ENCODE results near the gene AMDHD1.
A peak's percentile ranks its signal among the peaks of the same experiment; 100 is the strongest.

The AMDHD1 gene, protein sequence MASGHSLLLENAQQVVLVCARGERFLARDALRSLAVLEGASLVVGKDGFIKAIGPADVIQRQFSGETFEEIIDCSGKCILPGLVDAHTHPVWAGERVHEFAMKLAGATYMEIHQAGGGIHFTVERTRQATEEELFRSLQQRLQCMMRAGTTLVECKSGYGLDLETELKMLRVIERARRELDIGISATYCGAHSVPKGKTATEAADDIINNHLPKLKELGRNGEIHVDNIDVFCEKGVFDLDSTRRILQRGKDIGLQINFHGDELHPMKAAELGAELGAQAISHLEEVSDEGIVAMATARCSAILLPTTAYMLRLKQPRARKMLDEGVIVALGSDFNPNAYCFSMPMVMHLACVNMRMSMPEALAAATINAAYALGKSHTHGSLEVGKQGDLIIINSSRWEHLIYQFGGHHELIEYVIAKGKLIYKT

DNA sequence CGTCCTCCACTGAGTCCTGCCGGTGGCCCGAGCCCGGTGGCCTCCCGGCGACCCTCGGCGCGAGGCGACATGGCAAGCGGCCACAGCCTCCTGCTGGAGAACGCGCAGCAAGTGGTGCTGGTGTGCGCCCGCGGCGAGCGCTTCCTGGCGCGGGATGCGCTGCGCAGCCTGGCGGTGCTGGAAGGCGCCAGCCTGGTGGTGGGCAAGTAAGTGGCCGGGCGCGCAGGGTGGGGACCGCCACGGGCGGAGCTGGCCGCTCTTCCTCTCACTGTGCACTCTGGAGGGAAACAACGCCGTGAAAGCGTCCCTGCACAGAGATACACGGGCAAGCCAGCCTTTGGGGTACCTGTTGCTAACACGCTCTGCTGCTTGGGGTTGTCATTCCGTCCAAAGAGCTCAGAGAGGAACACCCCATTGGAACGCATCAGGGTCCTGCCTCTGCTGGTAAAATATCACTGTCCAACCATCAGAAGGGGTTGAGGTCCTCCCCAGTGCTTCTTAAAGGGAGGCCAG is at the start of gene AMDHD1:
AMDHD1 (plus strand) TSS at position 2 of the 513 bp plus-strand sequence; CDS start at position 70, 68 bp downstream.
- DNase-seq = peak; percentile 56
- H3K4me3 ChIP-seq (ENCODE audit: low read depth, low read length) = peak within 1 kb of the TSS; percentile 82
- H3K9me3 ChIP-seq (ENCODE audit: severe bottlenecking) = no peaks in the 10 kb centered on the region
- no peaks in the 10 kb centered on the region for H3K36me3 ChIP-seq
- peak within 1 kb of the TSS; percentile 85 for H3K27ac ChIP-seq
- TF ChIP-seq, protein P1, sequence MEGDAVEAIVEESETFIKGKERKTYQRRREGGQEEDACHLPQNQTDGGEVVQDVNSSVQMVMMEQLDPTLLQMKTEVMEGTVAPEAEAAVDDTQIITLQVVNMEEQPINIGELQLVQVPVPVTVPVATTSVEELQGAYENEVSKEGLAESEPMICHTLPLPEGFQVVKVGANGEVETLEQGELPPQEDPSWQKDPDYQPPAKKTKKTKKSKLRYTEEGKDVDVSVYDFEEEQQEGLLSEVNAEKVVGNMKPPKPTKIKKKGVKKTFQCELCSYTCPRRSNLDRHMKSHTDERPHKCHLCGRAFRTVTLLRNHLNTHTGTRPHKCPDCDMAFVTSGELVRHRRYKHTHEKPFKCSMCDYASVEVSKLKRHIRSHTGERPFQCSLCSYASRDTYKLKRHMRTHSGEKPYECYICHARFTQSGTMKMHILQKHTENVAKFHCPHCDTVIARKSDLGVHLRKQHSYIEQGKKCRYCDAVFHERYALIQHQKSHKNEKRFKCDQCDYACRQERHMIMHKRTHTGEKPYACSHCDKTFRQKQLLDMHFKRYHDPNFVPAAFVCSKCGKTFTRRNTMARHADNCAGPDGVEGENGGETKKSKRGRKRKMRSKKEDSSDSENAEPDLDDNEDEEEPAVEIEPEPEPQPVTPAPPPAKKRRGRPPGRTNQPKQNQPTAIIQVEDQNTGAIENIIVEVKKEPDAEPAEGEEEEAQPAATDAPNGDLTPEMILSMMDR (IDR thresholded peaks at IDR 0.05; ENCODE audit: low read depth, low read length) = peak; percentile 47
- H3K27me3 ChIP-seq (ENCODE audit: insufficient read depth, low read depth, severe bottlenecking) = no peaks in the 10 kb centered on the region

DNA sequence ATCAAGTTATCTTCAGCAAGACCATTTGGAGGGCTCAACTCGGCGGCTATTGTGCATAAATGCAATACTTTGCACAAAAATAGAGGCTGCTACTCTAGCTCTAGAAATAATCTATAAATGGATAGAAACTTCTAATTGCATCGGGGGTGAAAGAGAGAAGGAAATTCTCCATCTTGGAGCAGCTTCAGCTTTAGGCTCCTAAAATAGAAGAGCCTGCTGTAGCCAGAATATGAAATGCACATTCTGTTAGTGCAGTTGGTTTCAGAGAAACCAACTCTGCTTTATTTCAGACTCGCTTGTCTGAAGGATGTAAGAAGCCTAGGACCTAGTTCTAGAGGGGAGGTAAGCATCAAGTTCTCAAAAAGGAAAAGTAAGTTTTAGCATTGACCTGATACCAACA is 46.3 kb upstream of the AMDHD1 start:
- H3K4me3 ChIP-seq (ENCODE audit: low read depth, low read length) = no peak overlapping the region
- no peaks in the 10 kb centered on the region for H3K9me3 ChIP-seq (ENCODE audit: severe bottlenecking)
- no peak overlapping the region for H3K27ac ChIP-seq
- H3K27me3 ChIP-seq (ENCODE audit: insufficient read depth, low read depth, severe bottlenecking) = no peaks in the 10 kb centered on the region
- H3K36me3 ChIP-seq = no peaks in the 10 kb centered on the region
- TF ChIP-seq, protein P1 (IDR thresholded peaks at IDR 0.05; ENCODE audit: low read depth, low read length) = no peak
- no peak for DNase-seq

DNA sequence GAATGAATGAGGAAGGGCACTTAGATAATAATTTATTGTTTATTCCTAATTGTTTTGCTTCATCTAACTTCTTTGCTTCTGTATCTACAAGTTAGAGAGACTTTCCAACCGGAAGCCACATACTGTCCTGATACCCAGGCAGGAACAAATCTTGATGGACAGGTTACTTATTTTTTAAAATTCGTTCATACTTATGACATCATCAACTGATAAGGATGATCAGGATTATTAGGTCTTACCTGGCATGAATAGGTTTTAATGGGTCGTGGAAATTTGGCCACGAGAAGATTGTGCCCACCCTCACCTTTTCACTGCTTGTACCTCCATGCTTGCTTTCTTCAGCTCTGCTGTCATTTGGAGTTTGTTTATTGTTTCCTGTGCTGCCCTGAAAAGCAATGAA is 45.0 kb upstream of the AMDHD1 start:
- H3K27me3 ChIP-seq (ENCODE audit: insufficient read depth, low read depth, severe bottlenecking) = no peaks in the 10 kb centered on the region
- TF ChIP-seq, protein P1 (IDR thresholded peaks at IDR 0.05; ENCODE audit: low read depth, low read length) = no peak
- H3K9me3 ChIP-seq (ENCODE audit: severe bottlenecking) = peaks cover 3% of the 10 kb centered on the region
- H3K27ac ChIP-seq = no peak overlapping the region
- H3K4me3 ChIP-seq (ENCODE audit: low read depth, low read length) = no peak overlapping the region
- no peaks in the 10 kb centered on the region for H3K36me3 ChIP-seq
- DNase-seq = no peak

DNA sequence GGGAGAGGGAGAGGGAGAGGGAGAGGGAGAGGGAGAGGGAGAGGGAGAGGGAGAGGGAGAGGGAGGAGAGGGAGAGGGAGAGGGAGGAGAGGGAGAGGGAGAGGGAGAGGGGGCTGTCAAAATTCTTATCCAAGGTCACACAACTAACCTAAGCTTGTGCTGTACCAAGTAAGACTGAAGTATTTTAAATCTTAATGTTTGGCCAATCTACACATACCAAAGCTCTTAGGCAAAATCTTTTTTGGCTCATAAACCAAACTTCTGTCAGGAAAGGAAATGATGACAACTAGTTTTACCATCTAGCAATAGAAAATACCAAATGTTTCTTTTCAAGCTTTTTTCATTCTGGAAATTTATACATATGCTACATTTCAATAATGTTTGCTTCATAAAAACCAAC is 34.6 kb upstream of the AMDHD1 start:
- H3K27me3 ChIP-seq (ENCODE audit: insufficient read depth, low read depth, severe bottlenecking) = no peaks in the 10 kb centered on the region
- TF ChIP-seq, protein P1 (IDR thresholded peaks at IDR 0.05; ENCODE audit: low read depth, low read length) = no peak
- DNase-seq = no peak
- no peak overlapping the region for H3K4me3 ChIP-seq (ENCODE audit: low read depth, low read length)
- H3K9me3 ChIP-seq (ENCODE audit: severe bottlenecking) = no peaks in the 10 kb centered on the region
- no peaks in the 10 kb centered on the region for H3K36me3 ChIP-seq
- H3K27ac ChIP-seq = no peak overlapping the region

DNA sequence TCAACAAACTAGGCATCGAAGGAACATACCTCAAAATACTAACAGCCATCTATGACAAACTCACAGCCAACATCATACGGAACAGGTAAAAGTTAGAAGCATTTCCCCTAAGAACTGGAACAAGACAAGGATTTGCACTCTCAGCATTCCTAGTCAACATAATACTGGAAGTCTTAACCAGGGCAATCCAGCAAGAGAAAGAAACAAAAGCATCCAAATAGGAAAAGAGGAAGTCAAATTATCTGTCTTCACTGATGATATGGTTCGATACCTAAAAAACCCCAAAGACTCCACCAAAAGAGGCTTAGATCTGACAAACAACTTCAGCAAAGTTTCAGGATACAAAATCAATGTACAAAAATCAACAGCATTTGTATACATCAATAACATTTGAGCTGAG is 33.3 kb upstream of the AMDHD1 start:
- DNase-seq = no peak
- H3K36me3 ChIP-seq = no peaks in the 10 kb centered on the region
- no peaks in the 10 kb centered on the region for H3K27me3 ChIP-seq (ENCODE audit: insufficient read depth, low read depth, severe bottlenecking)
- TF ChIP-seq, protein P1 (IDR thresholded peaks at IDR 0.05; ENCODE audit: low read depth, low read length) = no peak
- no peak overlapping the region for H3K27ac ChIP-seq
- no peaks in the 10 kb centered on the region for H3K9me3 ChIP-seq (ENCODE audit: severe bottlenecking)
- no peak overlapping the region for H3K4me3 ChIP-seq (ENCODE audit: low read depth, low read length)

Measured in WERI-Rb-1 (cell line).